ENCODE data around the gene SAA4.

DNA sequence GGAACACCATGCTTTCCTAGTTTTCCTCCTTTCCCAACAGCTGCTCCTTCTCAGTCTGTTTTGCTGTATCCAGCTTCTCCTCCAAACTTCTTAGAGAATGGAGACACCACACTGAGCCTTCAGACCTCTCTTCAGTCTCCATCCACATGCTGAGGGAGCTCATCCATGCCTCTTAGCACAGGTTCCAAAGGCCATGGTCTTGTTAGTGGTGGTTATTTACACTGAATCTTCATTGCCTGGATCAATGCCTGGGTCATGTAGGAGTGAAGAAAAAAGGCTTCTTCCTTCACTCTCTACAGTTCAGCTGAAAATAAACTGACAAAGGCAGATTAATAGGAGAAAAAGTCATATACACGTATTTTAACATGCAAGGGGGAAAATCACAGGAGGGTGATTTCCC is 3.1 kb upstream of the SAA4 start:
- TF ChIP-seq, protein P1, sequence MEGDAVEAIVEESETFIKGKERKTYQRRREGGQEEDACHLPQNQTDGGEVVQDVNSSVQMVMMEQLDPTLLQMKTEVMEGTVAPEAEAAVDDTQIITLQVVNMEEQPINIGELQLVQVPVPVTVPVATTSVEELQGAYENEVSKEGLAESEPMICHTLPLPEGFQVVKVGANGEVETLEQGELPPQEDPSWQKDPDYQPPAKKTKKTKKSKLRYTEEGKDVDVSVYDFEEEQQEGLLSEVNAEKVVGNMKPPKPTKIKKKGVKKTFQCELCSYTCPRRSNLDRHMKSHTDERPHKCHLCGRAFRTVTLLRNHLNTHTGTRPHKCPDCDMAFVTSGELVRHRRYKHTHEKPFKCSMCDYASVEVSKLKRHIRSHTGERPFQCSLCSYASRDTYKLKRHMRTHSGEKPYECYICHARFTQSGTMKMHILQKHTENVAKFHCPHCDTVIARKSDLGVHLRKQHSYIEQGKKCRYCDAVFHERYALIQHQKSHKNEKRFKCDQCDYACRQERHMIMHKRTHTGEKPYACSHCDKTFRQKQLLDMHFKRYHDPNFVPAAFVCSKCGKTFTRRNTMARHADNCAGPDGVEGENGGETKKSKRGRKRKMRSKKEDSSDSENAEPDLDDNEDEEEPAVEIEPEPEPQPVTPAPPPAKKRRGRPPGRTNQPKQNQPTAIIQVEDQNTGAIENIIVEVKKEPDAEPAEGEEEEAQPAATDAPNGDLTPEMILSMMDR (IDR thresholded peaks at IDR 0.05), result no peak
- no peak for TF ChIP-seq POLR2A (IDR thresholded peaks at IDR 0.05)
